ENCODE data around the gene WDR33. TPM values are rescaled to one million over a fixed set of nuclear protein-coding genes. Genes with fewer than 3 reads are reported as not detected.

WDR33 gene
- total and polyA plus RNA-seq, 2 of the 13 experiments (the other 11 are each of a cell fraction or from before 2014, with no cell fraction given) = 54.9 to 78.2 TPM

GRCh38 chr2:127706215-127706990 lies 104.6 kb downstream of the WDR33 start:
- TF ChIP-seq ZBTB7B (CRISPR knock-in tag; IDR thresholded peaks at IDR 0.05) (no peak), MIER3 (CRISPR knock-in tag; IDR thresholded peaks at IDR 0.05; ENCODE audit: borderline replicate concordance) (no peak), AGO2 (optimal IDR thresholded peaks at IDR 0.05; ENCODE audit: low read depth, low read length) (peak; percentile 51), RBM22 (optimal IDR thresholded peaks at IDR 0.05; ENCODE audit: low read length) (peak; percentile 3), NFKB2 (CRISPR knock-in tag; IDR thresholded peaks at IDR 0.05; ENCODE audit: borderline replicate concordance) (peak; percentile 38; the same call in 1 of the 2 replicates), KDM5A (IDR thresholded peaks at IDR 0.05; ENCODE audit: borderline replicate concordance, low read length) (no peak)
- Histone ChIP-seq H3K4me2 (ENCODE audit: low read depth, low read length) (no peak overlapping the region), H3K79me2 (ENCODE audit: insufficient read depth, low read length) (peaks cover 14% of the 10 kb centered on the region), H3K9ac (ENCODE audit: insufficient read depth, low read depth, low read length) (no peak overlapping the region), H4K20me1 (ENCODE audit: insufficient read depth, low read length) (0 out of 2 replicates have a peak, but pooled peaks cover 2% of the 10 kb centered on the region), H3K4me3 (replicated peaks in 1 of 3; ENCODE audit: insufficient read depth in 1 of 3, low read depth in 2 of 3, low read length in 3 of 3) (no peak overlapping the region), H3K4me1 (ENCODE audit: insufficient read depth, low read length) (peaks cover 14% of the 10 kb centered on the region), H3K27me3 (ENCODE audit: control insufficient read depth in 1 of 2, insufficient read depth in 2 of 2, low read length in 2 of 2) (no peaks in the 10 kb centered on the region), H3K36me3 (replicated peaks in 1 of 2; ENCODE audit: control insufficient read depth in 1 of 2, insufficient read depth in 2 of 2, low read length in 2 of 2) (peaks cover 29 to 39% of the 10 kb centered on the region in 2 experiments), H3K9me3 (ENCODE audit: low read length) (no peaks in the 10 kb centered on the region), H3K27ac (ENCODE audit: extremely low read length, insufficient read depth, low read length) (no peak overlapping the region), H2AFZ (ENCODE audit: low read length) (no peak overlapping the region)
- WGBS (ENCODE audit: low lambda C conversion rate) = 98% methylated on average over 14 of the region's 14 CpGs
- intact Hi-C loops (cut with micrococcal nuclease; ENCODE audit: unreplicated experiment) = no loop called here
- FAIRE-seq (no peak), ATAC-seq (no peak), DNase-seq (ENCODE audit: low spot score) (no peak)
- ChIA-PET POLR2A (no interaction called here), CTCF (ENCODE audit: low intra/inter-chr PET ratio, low total read pairs) (no interaction called here)
- no TSS peak for BruUV-seq (replicated peaks)
- in situ Hi-C loops (cut with HindIII; ENCODE audit: extremely low pct_ligation_motif_present, low pct_unique_long_range_greater_than_20kb) = no loop called here

- 0 out of 2 replicates have a peak, but pooled peaks cover 2% of the 10 kb centered on the region for H4K20me1 ChIP-seq (ENCODE audit: insufficient read depth, low read length)
- H3K4me1 ChIP-seq (ENCODE audit: insufficient read depth, low read length) = peaks cover 19% of the 10 kb centered on the region
- H2AFZ ChIP-seq (ENCODE audit: low read length) = no peak overlapping the region
- no peak overlapping the region for H3K4me3 ChIP-seq (replicated peaks in 1 of 3; ENCODE audit: insufficient read depth in 1 of 3, low read depth in 2 of 3, low read length in 3 of 3)
- DNase-seq (ENCODE audit: low spot score) = no peak
- peaks cover 26 to 38% of the 10 kb centered on the region in 2 experiments for H3K36me3 ChIP-seq (replicated peaks in 1 of 2; ENCODE audit: control insufficient read depth in 1 of 2, insufficient read depth in 2 of 2, low read length in 2 of 2)
- TF ChIP-seq TCF7L2 (IDR thresholded peaks at IDR 0.05; ENCODE audit: low read depth, low read length) = no peak
- TF ChIP-seq NFE2 (CRISPR knock-in tag; IDR thresholded peaks at IDR 0.05) = no peak
- TF ChIP-seq, protein P1, sequence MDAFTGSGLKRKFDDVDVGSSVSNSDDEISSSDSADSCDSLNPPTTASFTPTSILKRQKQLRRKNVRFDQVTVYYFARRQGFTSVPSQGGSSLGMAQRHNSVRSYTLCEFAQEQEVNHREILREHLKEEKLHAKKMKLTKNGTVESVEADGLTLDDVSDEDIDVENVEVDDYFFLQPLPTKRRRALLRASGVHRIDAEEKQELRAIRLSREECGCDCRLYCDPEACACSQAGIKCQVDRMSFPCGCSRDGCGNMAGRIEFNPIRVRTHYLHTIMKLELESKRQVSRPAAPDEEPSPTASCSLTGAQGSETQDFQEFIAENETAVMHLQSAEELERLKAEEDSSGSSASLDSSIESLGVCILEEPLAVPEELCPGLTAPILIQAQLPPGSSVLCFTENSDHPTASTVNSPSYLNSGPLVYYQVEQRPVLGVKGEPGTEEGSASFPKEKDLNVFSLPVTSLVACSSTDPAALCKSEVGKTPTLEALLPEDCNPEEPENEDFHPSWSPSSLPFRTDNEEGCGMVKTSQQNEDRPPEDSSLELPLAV (CRISPR knock-in tag; conservative IDR thresholded peaks at IDR 0.05; ENCODE audit: low read depth) = no peak
- TF ChIP-seq STAG1 (CRISPR knock-in tag; IDR thresholded peaks at IDR 0.05) = no peak
- TF ChIP-seq ZBTB1 (CRISPR knock-in tag; IDR thresholded peaks at IDR 0.05; ENCODE audit: borderline replicate concordance) = no peak
- TF ChIP-seq BCL6 (CRISPR knock-in tag; IDR thresholded peaks at IDR 0.05) = no peak
- TF ChIP-seq, protein P2, sequence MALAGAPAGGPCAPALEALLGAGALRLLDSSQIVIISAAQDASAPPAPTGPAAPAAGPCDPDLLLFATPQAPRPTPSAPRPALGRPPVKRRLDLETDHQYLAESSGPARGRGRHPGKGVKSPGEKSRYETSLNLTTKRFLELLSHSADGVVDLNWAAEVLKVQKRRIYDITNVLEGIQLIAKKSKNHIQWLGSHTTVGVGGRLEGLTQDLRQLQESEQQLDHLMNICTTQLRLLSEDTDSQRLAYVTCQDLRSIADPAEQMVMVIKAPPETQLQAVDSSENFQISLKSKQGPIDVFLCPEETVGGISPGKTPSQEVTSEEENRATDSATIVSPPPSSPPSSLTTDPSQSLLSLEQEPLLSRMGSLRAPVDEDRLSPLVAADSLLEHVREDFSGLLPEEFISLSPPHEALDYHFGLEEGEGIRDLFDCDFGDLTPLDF (CRISPR knock-in tag; IDR thresholded peaks at IDR 0.05) = no peak
- H3K9ac ChIP-seq (ENCODE audit: insufficient read depth, low read depth, low read length) = no peak overlapping the region
- no peaks in the 10 kb centered on the region for H3K9me3 ChIP-seq (ENCODE audit: low read length)
- CTCF ChIA-PET (ENCODE audit: low intra/inter-chr PET ratio, low total read pairs) = no interaction called here
- BruUV-seq (replicated peaks) = no TSS peak
- ATAC-seq = no peak
- POLR2A ChIA-PET = no interaction called here
- H3K79me2 ChIP-seq (ENCODE audit: insufficient read depth, low read length) = peaks cover 14% of the 10 kb centered on the region
- in situ Hi-C loops (cut with HindIII; ENCODE audit: extremely low pct_ligation_motif_present, low pct_unique_long_range_greater_than_20kb) = no loop called here
- intact Hi-C loops (cut with micrococcal nuclease; ENCODE audit: unreplicated experiment) = no loop called here
- FAIRE-seq = no peak
- WGBS (ENCODE audit: low lambda C conversion rate) = 95% methylated on average over 5 of the region's 5 CpGs
- H3K27ac ChIP-seq (ENCODE audit: extremely low read length, insufficient read depth, low read length) = no peak overlapping the region
- no peak overlapping the region for H3K4me2 ChIP-seq (ENCODE audit: low read depth, low read length)
- H3K27me3 ChIP-seq (ENCODE audit: control insufficient read depth in 1 of 2, insufficient read depth in 2 of 2, low read length in 2 of 2) = no peaks in the 10 kb centered on the region
These were observed 105.4 kb downstream of the WDR33 start for GRCh38 chr2:127705391-127706065.
